22Rv1 (cell line): ENCODE data around the gene TMEM106C.

Experiments used
- CTCF ChIP-seq: fragments of 450-650 bp; IDR thresholded peaks from 2 replicates; pipeline ENCODE4 v1.5.1; 2017; ENCODE audit warnings: mild to moderate bottlenecking
- ZFX ChIP-seq: fragments of 450-650 bp; IDR thresholded peaks from 2 replicates; pipeline ENCODE4 v1.6.1; 2017; ENCODE audit warnings: antibody characterized with exemption, borderline replicate concordance

GRCh38 chr12:47940773-47941474 is 22.5 kb upstream of the TMEM106C start:
- no peak for TF ChIP-seq CTCF
- no peak for TF ChIP-seq ZFX
